Suprapubic skin (tissue), 4 donors: ENCODE measurements around the gene TCF12. TPM values are rescaled to one million over a fixed set of nuclear protein-coding genes. Genes with fewer than 3 reads are reported as not detected.
A peak's percentile ranks its signal among the peaks of the same experiment; 100 is the strongest.
"Not testable (repeated sequence)": the region's sequence is repeated elsewhere in the genome, so short reads cannot be mapped to it uniquely, and the experiment has no call there.

Experiments
- DNase-seq, 2 donors: peaks; one replicate each; pipeline ENCODE4 v3.0.0-alpha.2; 2019; ENCODE audit warnings: low spot score in 2 of 2
- H3K27ac ChIP-seq: fragments of 200-600 bp; sonication (generic); one replicate; pipeline ENCODE4 v1.5.1; 2019
- H3K27me3 ChIP-seq: fragments of 200-600 bp; sonication (generic); one replicate; pipeline ENCODE4 v1.5.1; 2019
- H3K36me3 ChIP-seq: fragments of 200-600 bp; sonication (generic); one replicate; pipeline ENCODE4 v1.5.1; 2019
- H3K4me1 ChIP-seq: fragments of 200-600 bp; sonication (generic); one replicate; pipeline ENCODE4 v1.5.1; 2019
- H3K4me3 ChIP-seq: fragments of 200-600 bp; sonication (generic); one replicate; pipeline ENCODE4 v1.5.1; 2019; ENCODE audit warnings: mild to moderate bottlenecking
- H3K9me3 ChIP-seq: fragments of 200-600 bp; sonication (generic); one replicate; pipeline ENCODE4 v1.5.1; 2019
- CTCF ChIP-seq, 2 donors: fragments of 200-600 bp in 1 of 2; fragments of 450-650 bp in 1 of 2; sonication (generic) in 1 of 2; IDR thresholded peaks; one replicate each; pipeline ENCODE4 v1.5.1; 2016 to 2019; ENCODE audit warnings: antibody characterized with exemption in 2 of 2, mild to moderate bottlenecking in 1 of 2, moderate library complexity in 1 of 2
- EP300 ChIP-seq: sonication (generic); formaldehyde crosslinking; IDR thresholded peaks from one replicate; pipeline ENCODE4 v1.6.1; 2017; ENCODE audit warnings: antibody characterized with exemption
- POLR2A ChIP-seq, 2 donors: fragments of 450-650 bp; IDR thresholded peaks; one replicate each; pipeline ENCODE4 v1.6.1; 2017; ENCODE audit warnings: antibody characterized with exemption in 2 of 2, mild to moderate bottlenecking in 2 of 2, moderate library complexity in 2 of 2
- POLR2AphosphoS5 ChIP-seq, 3 donors: sonication (generic); formaldehyde crosslinking; IDR thresholded peaks; one replicate each; pipeline ENCODE4 v1.6.1; 2017; ENCODE audit warnings: antibody characterized with exemption in 3 of 3
- WGBS: methylation state at CpG from one replicate; pipeline ENCODE4 v1.1.5; 2018; 5-methylcytosine and 5-hydroxymethylcytosine counted together
- total RNA-seq, 4 donors: library from RNA; depleted of rRNA; stranded (reverse); fragments of >200 nt; gene quantifications; one replicate each; pipeline ENCODE4 v1.1.0, GENCODE V29; 2016

The TCF12 gene
- total RNA-seq, 4 donors from 2014 or later = 91.3 to 118 (median 105) TPM

- WGBS = 86% methylated on average over 3 of the region's 3 CpGs
- Histone ChIP-seq H3K27me3 (no peaks in the 10 kb centered on the region), H3K27ac (no peak overlapping the region), H3K9me3 (no peaks in the 10 kb centered on the region), H3K36me3 (no peaks in the 10 kb centered on the region), H3K4me1 (peaks cover 25% of the 10 kb centered on the region), H3K4me3 (no peak overlapping the region)
- TF ChIP-seq POLR2AphosphoS5 (IDR thresholded peaks at IDR 0.05) = no peak
- no peak for DNase-seq
These were observed 11.5 kb downstream of the TCF12 start for GRCh38 chr15:56929933-56930332.

DNA sequence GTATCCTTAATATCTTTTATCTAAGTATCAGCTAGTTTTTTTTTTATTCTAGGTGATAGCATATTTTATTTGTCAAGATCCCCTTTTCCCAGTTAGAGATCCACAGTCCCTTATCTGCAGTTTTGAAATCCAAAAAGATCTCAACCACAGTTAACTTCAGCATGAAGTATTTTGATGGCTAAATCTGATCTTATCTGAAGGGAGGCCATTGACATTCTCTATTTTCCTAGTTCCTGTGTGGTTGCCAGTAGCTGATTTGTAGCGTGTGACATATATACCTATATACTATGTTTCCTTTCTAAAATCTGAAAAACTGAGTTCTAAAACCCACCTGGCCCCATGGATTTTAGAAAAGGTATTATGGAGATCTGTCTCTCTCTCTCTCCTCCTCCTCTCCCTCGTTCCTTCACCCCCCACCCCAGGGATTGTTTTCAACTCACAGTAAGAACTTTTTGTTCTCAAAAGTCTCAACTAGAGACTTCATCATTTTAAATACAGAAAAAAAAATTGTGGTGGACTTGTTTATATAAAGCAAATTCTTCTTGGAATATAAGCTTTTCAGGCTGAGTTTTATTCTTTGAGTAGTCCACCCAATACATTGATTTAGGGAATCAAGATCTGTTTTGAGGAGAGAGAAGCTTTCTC, 12.3 kb downstream of the TCF12 start:
- Histone ChIP-seq H3K36me3 (no peaks in the 10 kb centered on the region), H3K27ac (peak overlapping the region; percentile 22), H3K4me3 (no peak overlapping the region), H3K4me1 (peaks cover 25% of the 10 kb centered on the region), H3K9me3 (no peaks in the 10 kb centered on the region), H3K27me3 (no peaks in the 10 kb centered on the region)
- 74% methylated on average over 2 of the region's 2 CpGs for WGBS
- DNase-seq = no peak
- no peak for TF ChIP-seq POLR2AphosphoS5 (IDR thresholded peaks at IDR 0.05)
- no peak for TF ChIP-seq POLR2A (IDR thresholded peaks at IDR 0.05)
- no peak for TF ChIP-seq CTCF (IDR thresholded peaks at IDR 0.05)

- no peak for DNase-seq
- Histone ChIP-seq H3K36me3 (no peaks in the 10 kb centered on the region), H3K27me3 (no peaks in the 10 kb centered on the region), H3K4me3 (no peak overlapping the region), H3K4me1 (peaks cover 25% of the 10 kb centered on the region), H3K27ac (no peak overlapping the region), H3K9me3 (no peaks in the 10 kb centered on the region)
- WGBS = 65% methylated on average over 1 of the region's 1 CpG
- TF ChIP-seq CTCF (IDR thresholded peaks at IDR 0.05) (no peak), EP300 (no peak), POLR2A (IDR thresholded peaks at IDR 0.05) (no peak)
These were observed 13.4 kb downstream of the TCF12 start for GRCh38 chr15:56931639-56932508.

DNA sequence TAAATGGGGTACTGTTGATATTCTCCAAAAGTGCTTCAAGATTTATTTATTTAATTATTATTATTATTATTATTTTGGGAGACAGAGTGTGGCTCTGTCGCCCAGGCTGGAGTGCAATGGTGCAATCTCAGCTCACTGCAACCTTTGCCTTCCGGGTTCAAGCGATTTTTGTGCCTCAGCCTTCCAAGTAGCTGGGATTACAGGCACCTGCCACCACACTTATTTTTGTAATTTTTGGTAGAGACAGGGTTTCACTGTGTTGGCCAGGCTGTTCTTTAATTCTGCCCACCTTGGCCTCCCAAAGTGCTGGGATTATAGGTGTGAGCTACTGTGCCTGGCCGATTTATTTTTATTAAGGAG, 14.0 kb downstream of the TCF12 start:
- not testable (repeated sequence) for H3K27me3 ChIP-seq, H3K27ac ChIP-seq, DNase-seq, H3K9me3 ChIP-seq, H3K36me3 ChIP-seq, H3K4me3 ChIP-seq
- peaks cover 22% of the 10 kb centered on the region for H3K4me1 ChIP-seq
- WGBS = 93% methylated on average over 4 of the region's 4 CpGs

GRCh38 chr15:56933410-56933809, 15.0 kb downstream of the TCF12 start:
- H3K4me1 ChIP-seq = peaks cover 22% of the 10 kb centered on the region
- TF ChIP-seq POLR2AphosphoS5 (IDR thresholded peaks at IDR 0.05) (no peak), POLR2A (IDR thresholded peaks at IDR 0.05) (no peak), EP300 (no peak), CTCF (IDR thresholded peaks at IDR 0.05) (no peak)
- no peaks in the 10 kb centered on the region for H3K27me3 ChIP-seq
- DNase-seq = no peak
- 47% methylated on average over 1 of the region's 1 CpG for WGBS
- H3K9me3 ChIP-seq = no peaks in the 10 kb centered on the region
- H3K27ac ChIP-seq = no peak overlapping the region
- H3K36me3 ChIP-seq = no peaks in the 10 kb centered on the region
- H3K4me3 ChIP-seq = no peak overlapping the region

- Histone ChIP-seq H3K27me3 (no peaks in the 10 kb centered on the region), H3K4me3 (no peak overlapping the region), H3K9me3 (no peaks in the 10 kb centered on the region), H3K27ac (no peak overlapping the region), H3K36me3 (no peaks in the 10 kb centered on the region), H3K4me1 (peaks cover 22% of the 10 kb centered on the region)
- TF ChIP-seq EP300 = no peak
- TF ChIP-seq POLR2A (IDR thresholded peaks at IDR 0.05) = no peak
- TF ChIP-seq CTCF (IDR thresholded peaks at IDR 0.05) = no peak
- no peak for TF ChIP-seq POLR2AphosphoS5 (IDR thresholded peaks at IDR 0.05)
- DNase-seq = no peak
These were observed 15.4 kb downstream of the TCF12 start for GRCh38 chr15:56933811-56934210.
